ENCODE data around the gene IL10RB. TPM values are rescaled to one million over a fixed set of nuclear protein-coding genes. Genes with fewer than 3 reads are reported as not detected.

The IL10RB gene
- total and polyA plus RNA-seq, 9 donors: 18.1 to 31.7 (median 24.8) TPM

DNA sequence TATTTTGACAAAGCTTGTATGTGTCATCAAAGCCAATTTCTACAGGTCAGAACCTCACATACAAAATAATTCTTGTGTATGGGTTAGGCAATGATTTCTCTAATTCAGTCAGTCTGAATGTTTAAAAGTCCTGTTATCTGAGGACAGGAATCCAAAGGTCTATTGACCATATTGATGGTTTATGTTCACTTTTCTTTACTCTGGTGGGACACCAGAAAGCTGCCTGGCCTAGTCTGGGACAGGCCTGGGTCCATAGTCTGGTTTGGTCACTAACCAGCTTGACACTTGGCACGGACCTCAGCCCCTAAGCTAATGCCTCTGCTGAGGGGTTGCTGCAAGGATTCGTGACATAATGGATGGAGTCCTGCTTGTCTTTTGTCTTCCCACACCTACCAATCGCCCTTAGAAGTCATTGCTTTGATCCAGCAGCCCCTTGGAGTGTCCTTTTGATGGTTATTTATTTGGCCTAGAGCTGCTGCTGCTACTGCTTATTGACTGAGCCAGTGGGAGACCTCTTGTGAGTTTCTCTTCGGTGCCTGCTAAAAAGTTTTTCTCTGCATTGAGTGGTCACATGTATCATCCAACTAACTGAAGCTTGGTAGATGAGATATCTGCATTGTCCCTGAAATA is 20.8 kb upstream of the IL10RB start:
- Histone ChIP-seq H3K9me3 (no peaks in the 10 kb centered on the region), H3K4me3 (no peak overlapping the region), H3K4me1 (ENCODE audit: insufficient read depth) (no peaks in the 10 kb centered on the region), H3K27ac (no peak overlapping the region), H3K36me3 (no peaks in the 10 kb centered on the region), H3K27me3 (no peaks in the 10 kb centered on the region)
- TF ChIP-seq, protein P1, sequence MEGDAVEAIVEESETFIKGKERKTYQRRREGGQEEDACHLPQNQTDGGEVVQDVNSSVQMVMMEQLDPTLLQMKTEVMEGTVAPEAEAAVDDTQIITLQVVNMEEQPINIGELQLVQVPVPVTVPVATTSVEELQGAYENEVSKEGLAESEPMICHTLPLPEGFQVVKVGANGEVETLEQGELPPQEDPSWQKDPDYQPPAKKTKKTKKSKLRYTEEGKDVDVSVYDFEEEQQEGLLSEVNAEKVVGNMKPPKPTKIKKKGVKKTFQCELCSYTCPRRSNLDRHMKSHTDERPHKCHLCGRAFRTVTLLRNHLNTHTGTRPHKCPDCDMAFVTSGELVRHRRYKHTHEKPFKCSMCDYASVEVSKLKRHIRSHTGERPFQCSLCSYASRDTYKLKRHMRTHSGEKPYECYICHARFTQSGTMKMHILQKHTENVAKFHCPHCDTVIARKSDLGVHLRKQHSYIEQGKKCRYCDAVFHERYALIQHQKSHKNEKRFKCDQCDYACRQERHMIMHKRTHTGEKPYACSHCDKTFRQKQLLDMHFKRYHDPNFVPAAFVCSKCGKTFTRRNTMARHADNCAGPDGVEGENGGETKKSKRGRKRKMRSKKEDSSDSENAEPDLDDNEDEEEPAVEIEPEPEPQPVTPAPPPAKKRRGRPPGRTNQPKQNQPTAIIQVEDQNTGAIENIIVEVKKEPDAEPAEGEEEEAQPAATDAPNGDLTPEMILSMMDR (IDR thresholded peaks at IDR 0.05): no peak
- TF ChIP-seq EP300 (IDR thresholded peaks at IDR 0.05) (no peak), POLR2A (IDR thresholded peaks at IDR 0.05) (no peak)
- no peak for DNase-seq
- intact Hi-C loops (cut with DNase I): no loop called here
- WGBS, 3 donors: 92 to 94% (median 93%) methylated on average over 4 of the region's 4 CpGs

DNA sequence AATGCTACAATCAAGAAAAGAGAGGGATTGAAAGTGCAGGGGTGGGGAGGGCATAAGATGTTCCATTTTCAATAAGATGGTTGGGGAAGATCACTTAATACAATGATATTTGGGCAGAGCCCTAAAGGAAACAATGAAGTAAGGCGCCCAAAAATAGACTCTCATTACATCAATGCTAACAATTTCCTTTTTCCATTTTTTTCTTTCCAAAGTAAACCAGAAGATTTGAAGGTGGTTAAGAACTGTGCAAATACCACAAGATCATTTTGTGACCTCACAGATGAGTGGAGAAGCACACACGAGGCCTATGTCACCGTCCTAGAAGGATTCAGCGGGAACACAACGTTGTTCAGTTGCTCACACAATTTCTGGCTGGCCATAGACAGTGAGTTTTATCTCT is 19.7 kb upstream of the IL10RB start:
- no peaks in the 10 kb centered on the region for H3K27me3 ChIP-seq
- no peak for DNase-seq
- no peaks in the 10 kb centered on the region for H3K36me3 ChIP-seq
- no peaks in the 10 kb centered on the region for H3K4me1 ChIP-seq (ENCODE audit: insufficient read depth)
- 94 to 96% (median 94%) methylated on average over 5 of the region's 5 CpGs for WGBS, 3 donors
- H3K4me3 ChIP-seq: no peak overlapping the region
- no peak overlapping the region for H3K27ac ChIP-seq
- TF ChIP-seq EP300 (IDR thresholded peaks at IDR 0.05) (no peak), POLR2A (IDR thresholded peaks at IDR 0.05) (no peak)
- TF ChIP-seq, protein P1 (IDR thresholded peaks at IDR 0.05): no peak
- no peaks in the 10 kb centered on the region for H3K9me3 ChIP-seq
- intact Hi-C loops (cut with DNase I): no loop called here

DNA sequence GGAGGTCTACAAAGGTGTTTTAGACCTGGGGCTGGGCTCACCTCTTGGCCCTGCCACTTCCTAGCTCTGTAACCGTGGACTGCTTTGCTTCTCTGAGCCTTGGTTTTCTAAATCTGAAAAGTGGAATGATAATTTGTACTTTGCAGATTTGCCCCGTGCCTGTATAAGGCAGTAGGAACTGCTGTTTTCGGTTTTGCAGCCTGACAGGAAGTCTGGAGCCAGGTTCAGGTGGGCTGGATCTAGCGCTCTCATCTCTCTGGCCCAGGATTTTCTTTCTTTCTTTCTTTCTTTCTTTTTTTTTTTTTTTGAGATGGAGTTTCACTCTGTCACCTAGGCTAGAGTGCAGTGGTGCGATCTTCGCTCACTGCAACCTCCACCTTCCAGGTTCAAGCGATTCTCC is 19.2 kb upstream of the IL10RB start:
- no peaks in the 10 kb centered on the region for H3K27me3 ChIP-seq
- no peak for DNase-seq
- TF ChIP-seq EP300 (IDR thresholded peaks at IDR 0.05) (no peak), POLR2A (IDR thresholded peaks at IDR 0.05) (no peak)
- TF ChIP-seq, protein P1 (IDR thresholded peaks at IDR 0.05): no peak
- 94 to 97% (median 96%) methylated on average over 7 of the region's 7 CpGs for WGBS, 3 donors
- H3K4me1 ChIP-seq (ENCODE audit: insufficient read depth): no peaks in the 10 kb centered on the region
- no peaks in the 10 kb centered on the region for H3K9me3 ChIP-seq
- no peak overlapping the region for H3K4me3 ChIP-seq
- H3K27ac ChIP-seq: no peak overlapping the region
- intact Hi-C loops (cut with DNase I): no loop called here
- no peaks in the 10 kb centered on the region for H3K36me3 ChIP-seq

DNA sequence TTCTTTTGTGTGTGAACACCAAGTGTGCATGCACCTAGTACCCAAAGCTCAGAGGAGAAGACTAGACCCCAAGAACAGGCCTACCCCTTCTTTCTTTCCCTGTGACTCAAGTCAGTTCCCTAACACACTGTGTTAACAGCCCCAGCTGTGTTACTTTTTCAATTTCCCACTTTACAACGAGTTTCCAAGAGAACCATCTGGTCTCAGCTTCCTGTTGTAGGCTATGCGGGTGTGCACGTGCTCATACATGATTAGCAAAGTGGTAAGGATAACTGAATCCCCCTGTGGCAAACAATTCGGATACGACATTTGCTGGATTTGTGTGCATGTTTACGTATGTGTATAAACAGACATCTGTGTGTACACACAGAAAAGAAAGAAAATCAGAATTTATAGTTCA is 18.6 kb upstream of the IL10RB start:
- intact Hi-C loops (cut with DNase I): no loop called here

More for the DNA sequence above, 18.6 kb upstream of the IL10RB start:
- DNase-seq: no peak
- WGBS, 3 donors: 65 to 77% (median 72%) methylated on average over 6 of the region's 6 CpGs
- no peaks in the 10 kb centered on the region for H3K9me3 ChIP-seq
- H3K27me3 ChIP-seq: no peaks in the 10 kb centered on the region
- H3K4me3 ChIP-seq: no peak overlapping the region
- H3K4me1 ChIP-seq (ENCODE audit: insufficient read depth): no peaks in the 10 kb centered on the region
- H3K36me3 ChIP-seq: no peaks in the 10 kb centered on the region
- H3K27ac ChIP-seq: no peak overlapping the region
- TF ChIP-seq POLR2A (IDR thresholded peaks at IDR 0.05) (no peak), EP300 (IDR thresholded peaks at IDR 0.05) (no peak)
- TF ChIP-seq, protein P1 (IDR thresholded peaks at IDR 0.05): no peak

Measured in ovary (tissue), 9 donors.